Smooth muscle cell (in vitro differentiated cells): ENCODE data around the gene ELOA2. TPM values are rescaled to one million over a fixed set of nuclear protein-coding genes. Genes with fewer than 3 reads are reported as not detected.
"Not testable (repeated sequence)": the region's sequence is repeated elsewhere in the genome, so short reads cannot be mapped to it uniquely, and the experiment has no call there.

Source experiments
- DNase-seq: peaks from one replicate; lab custom pipeline; 2025; ENCODE audit not compliant: unreplicated experiment; lab: John Stamatoyannopoulos, UW
- H2AFZ ChIP-seq: fragments of 200-600 bp; sonication (generic); 2 replicates; pipeline ENCODE4 v1.6.0; 2016; ENCODE audit warnings: antibody characterized with exemption, low read depth, mild to moderate bottlenecking
- H3F3A ChIP-seq: fragments of 200-600 bp; sonication (generic); 2 replicates; pipeline ENCODE4 v1.6.0; 2017; ENCODE audit warnings: antibody characterized with exemption, low read depth
- H3K27ac ChIP-seq: fragments of 200-600 bp; sonication (generic); 2 replicates; pipeline ENCODE4 v1.5.1; 2016; ENCODE audit warnings: low read depth, mild to moderate bottlenecking
- H3K27me3 ChIP-seq: fragments of 200-600 bp; sonication (generic); 2 replicates; pipeline ENCODE4 v1.6.1; 2016; ENCODE audit warnings: low read depth, mild to moderate bottlenecking
- H3K36me3 ChIP-seq: fragments of 200-600 bp; sonication (generic); 2 replicates; pipeline ENCODE4 v1.5.1; 2016; ENCODE audit warnings: low read depth
- H3K4me1 ChIP-seq: fragments of 200-600 bp; sonication (generic); 2 replicates; pipeline ENCODE4 v1.5.1; 2016; ENCODE audit warnings: low read depth
- H3K4me2 ChIP-seq: fragments of 200-600 bp; sonication (generic); 2 replicates; pipeline ENCODE4 v1.6.0; 2016; ENCODE audit warnings: mild to moderate bottlenecking
- H3K4me3 ChIP-seq: fragments of 200-600 bp; sonication (generic); 2 replicates; pipeline ENCODE4 v1.5.1; 2016; ENCODE audit warnings: mild to moderate bottlenecking
- H3K79me2 ChIP-seq: fragments of 200-600 bp; sonication (generic); 2 replicates; pipeline ENCODE4 v1.6.0; 2016; ENCODE audit warnings: low read depth, mild to moderate bottlenecking
- H3K9ac ChIP-seq: fragments of 200-600 bp; sonication (generic); 2 replicates; pipeline ENCODE4 v1.6.0; 2016; ENCODE audit warnings: low read depth
- H3K9me3 ChIP-seq: fragments of 200-600 bp; sonication (generic); replicated peaks from 2 replicates; pipeline ENCODE4 v1.5.1; 2016; ENCODE audit warnings: low read depth
- H4K20me1 ChIP-seq: fragments of 200-600 bp; sonication (generic); 2 replicates; pipeline ENCODE4 v1.6.0; 2016; ENCODE audit warnings: low read depth
- WGBS: methylation state at CpG from one replicate; pipeline ENCODE4 v1.1.7; 2016; ENCODE audit warnings: low lambda C conversion rate; 5-methylcytosine and 5-hydroxymethylcytosine counted together
- polyA plus RNA-seq: library from polyadenylated mRNA; unstranded; fragments of >200 nt; fragmentation: Nextera tagmentation; extraction: Ambion mirVana; gene quantifications from 2 replicates; pipeline ENCODE4 v1.2.1, GENCODE V29; 2016
- total RNA-seq: library from RNA; depleted of rRNA; stranded (reverse); fragments of >200 nt; gene quantifications from 2 replicates; pipeline ENCODE4 v1.2.3, GENCODE V29; 2014

ELOA2 gene
- total and polyA plus RNA-seq, 2 experiments from 2014 or later, result not detected

- H3K36me3 ChIP-seq, H3K4me1 ChIP-seq, H3K79me2 ChIP-seq, H4K20me1 ChIP-seq, H3K4me2 ChIP-seq, DNase-seq, H3K4me3 ChIP-seq, H3K27me3 ChIP-seq, H3K27ac ChIP-seq, H3K9me3 ChIP-seq, H3F3A ChIP-seq, H2AFZ ChIP-seq, H3K9ac ChIP-seq: not testable (repeated sequence)
- WGBS, result 93% methylated on average over 14 of the region's 29 CpGs
Measured at GRCh38 chr18:47028738-47029137, 6.7 kb downstream of the ELOA2 start.

GRCh38 chr18:47025557-47026174, 9.8 kb downstream of the ELOA2 start:
- not testable (repeated sequence) for H3K4me2 ChIP-seq, DNase-seq, H3K9me3 ChIP-seq, H2AFZ ChIP-seq, H3K79me2 ChIP-seq, H3K36me3 ChIP-seq, H3K9ac ChIP-seq, H3K27me3 ChIP-seq, H3K4me1 ChIP-seq, H4K20me1 ChIP-seq, H3F3A ChIP-seq, H3K4me3 ChIP-seq, H3K27ac ChIP-seq
- 88% methylated on average over 11 of the region's 17 CpGs for WGBS

- H3K4me1 ChIP-seq, H3K4me2 ChIP-seq, DNase-seq, H2AFZ ChIP-seq, H3K9ac ChIP-seq, H3K27ac ChIP-seq, H3F3A ChIP-seq, H3K27me3 ChIP-seq, H3K79me2 ChIP-seq, H3K9me3 ChIP-seq, H3K36me3 ChIP-seq, H3K4me3 ChIP-seq, H4K20me1 ChIP-seq: not testable (repeated sequence)
- no CpG with 5 or more reads among the region's 55 CpGs for WGBS
Measured at GRCh38 chr18:47023769-47024465, 11.5 kb downstream of the ELOA2 start.

- H3K36me3 ChIP-seq, H3K79me2 ChIP-seq, H3K4me1 ChIP-seq, H3K4me2 ChIP-seq, H3K27me3 ChIP-seq, H4K20me1 ChIP-seq, H3K9ac ChIP-seq, H3K27ac ChIP-seq, H3K9me3 ChIP-seq, H3F3A ChIP-seq, H3K4me3 ChIP-seq, H2AFZ ChIP-seq, DNase-seq: not testable (repeated sequence)
- WGBS, result 98% methylated on average over 18 of the region's 29 CpGs
Measured at GRCh38 chr18:47022821-47023220, 12.6 kb downstream of the ELOA2 start.

- not testable (repeated sequence) for H4K20me1 ChIP-seq, H3K27me3 ChIP-seq, H3K4me1 ChIP-seq, H3K36me3 ChIP-seq, H3K27ac ChIP-seq, H2AFZ ChIP-seq, H3K9ac ChIP-seq, H3K4me3 ChIP-seq, H3K4me2 ChIP-seq, H3K79me2 ChIP-seq, DNase-seq, H3K9me3 ChIP-seq, H3F3A ChIP-seq
- WGBS, result no CpG with 5 or more reads among the region's 19 CpGs
Measured at GRCh38 chr18:47020757-47021156, 14.7 kb downstream of the ELOA2 start.

- not testable (repeated sequence) for H3F3A ChIP-seq, H3K9ac ChIP-seq, H3K27me3 ChIP-seq, H3K9me3 ChIP-seq, H4K20me1 ChIP-seq, H3K36me3 ChIP-seq, H3K4me3 ChIP-seq, H3K79me2 ChIP-seq, H3K27ac ChIP-seq, H2AFZ ChIP-seq, DNase-seq, H3K4me1 ChIP-seq, H3K4me2 ChIP-seq
- no CpG with 5 or more reads among the region's 10 CpGs for WGBS
Measured at GRCh38 chr18:47019870-47020269, 15.6 kb downstream of the ELOA2 start.

Other genes with a start within 250 kb of the ELOA2 start
- gene PIAS2, start 118.1 kb downstream of the ELOA2 start, total RNA-seq, result 22.0 and 26.6 TPM in 2 replicates
- gene PIAS2, start 118.1 kb downstream of the ELOA2 start, polyA plus RNA-seq, result 15.7 and 22.8 TPM in 2 replicates
- 0.31 and 2.5 TPM in 2 replicates for gene KATNAL2, start 118.0 kb downstream of the ELOA2 start, total RNA-seq
- gene KATNAL2, start 118.0 kb downstream of the ELOA2 start, polyA plus RNA-seq, result 2.1 and 2.5 TPM in 2 replicates
- 9.9 and 20.6 TPM in 2 replicates for gene HDHD2, start 114.9 kb upstream of the ELOA2 start, total RNA-seq
- gene HDHD2, start 114.9 kb upstream of the ELOA2 start, polyA plus RNA-seq, result 14.9 and 16.4 TPM in 2 replicates
- 35.8 and 43.2 TPM in 2 replicates for gene IER3IP1, start 140.7 kb upstream of the ELOA2 start, total RNA-seq
- 38.3 and 39.9 TPM in 2 replicates for gene IER3IP1, start 140.7 kb upstream of the ELOA2 start, polyA plus RNA-seq
- gene SKOR2, start 216.0 kb upstream of the ELOA2 start, total RNA-seq, result not detected in 2 replicates
- not detected in 2 replicates for gene SKOR2, start 216.0 kb upstream of the ELOA2 start, polyA plus RNA-seq